Measurements from ENCODE around the gene TRABD2A.
A peak's percentile ranks its signal among the peaks of the same experiment; 100 is the strongest.

The TRABD2A gene

DNA sequence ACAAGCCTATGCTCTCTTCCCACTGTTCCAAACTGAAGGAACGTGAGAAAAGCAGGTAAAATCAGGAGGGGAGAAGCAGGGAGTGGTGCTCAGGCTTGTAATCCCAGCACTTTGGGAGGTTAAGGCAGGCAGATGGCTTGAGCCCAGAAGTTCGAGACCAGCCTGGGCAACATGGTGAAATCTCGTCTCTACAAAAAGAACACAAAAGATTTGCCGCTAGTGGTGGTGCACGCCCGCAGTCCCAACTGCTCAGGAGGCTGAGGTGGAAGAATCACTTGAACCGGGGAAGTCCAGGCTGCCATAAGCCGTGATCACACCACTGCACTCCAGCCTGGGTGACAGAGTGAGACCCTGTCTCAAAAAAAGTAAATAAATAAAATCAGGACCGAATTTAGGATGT is 23.3 kb upstream of the TRABD2A start:
- no peak for DNase-seq (ENCODE audit: low read depth)

DNA sequence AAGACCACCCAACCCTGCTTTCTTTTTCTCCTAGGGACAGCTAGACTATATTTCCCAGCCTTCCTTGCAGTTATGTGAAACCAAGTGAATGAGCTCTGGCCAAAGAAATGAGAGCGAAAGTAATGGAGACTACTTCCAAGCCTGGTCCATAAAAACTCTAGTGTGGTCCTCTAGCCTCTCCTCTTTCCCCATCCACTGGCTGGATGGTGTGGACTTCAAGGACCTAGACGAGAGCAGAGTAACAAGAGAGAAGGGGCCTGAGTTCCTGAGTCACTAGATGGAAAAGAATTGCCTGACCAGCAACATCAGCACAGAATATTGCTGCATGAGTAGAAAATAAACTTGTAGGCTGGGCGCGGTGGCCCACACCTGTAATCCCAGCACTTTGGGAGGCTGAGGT is 21.6 kb upstream of the TRABD2A start:
- DNase-seq (ENCODE audit: low read depth) = no peak

DNA sequence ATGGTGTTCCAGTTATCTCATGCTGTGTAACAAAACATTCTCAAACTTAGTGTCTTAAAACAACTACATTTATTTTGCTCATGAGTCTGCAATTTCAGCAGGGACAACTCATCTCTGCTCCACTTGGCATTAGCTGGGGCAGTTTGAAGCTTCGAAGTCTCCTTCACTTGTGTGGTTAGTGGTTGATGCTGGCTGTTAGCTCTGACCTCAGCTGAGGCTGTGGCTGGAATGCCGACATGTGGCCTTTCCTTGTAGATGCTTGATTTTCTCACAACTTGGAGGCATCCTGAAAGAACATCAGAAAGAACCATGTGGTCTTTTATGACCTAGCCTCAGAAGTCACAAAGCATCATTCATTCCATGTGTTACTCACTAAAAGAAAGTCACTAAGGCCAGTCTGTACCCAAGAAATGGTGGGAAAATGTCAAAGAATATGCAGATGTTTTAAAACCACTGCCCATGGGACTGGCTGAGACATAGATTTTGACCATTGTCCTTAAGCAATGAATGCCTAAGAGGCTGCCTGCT is 20.8 kb upstream of the TRABD2A start:
- no peak for DNase-seq (ENCODE audit: low read depth)

DNA sequence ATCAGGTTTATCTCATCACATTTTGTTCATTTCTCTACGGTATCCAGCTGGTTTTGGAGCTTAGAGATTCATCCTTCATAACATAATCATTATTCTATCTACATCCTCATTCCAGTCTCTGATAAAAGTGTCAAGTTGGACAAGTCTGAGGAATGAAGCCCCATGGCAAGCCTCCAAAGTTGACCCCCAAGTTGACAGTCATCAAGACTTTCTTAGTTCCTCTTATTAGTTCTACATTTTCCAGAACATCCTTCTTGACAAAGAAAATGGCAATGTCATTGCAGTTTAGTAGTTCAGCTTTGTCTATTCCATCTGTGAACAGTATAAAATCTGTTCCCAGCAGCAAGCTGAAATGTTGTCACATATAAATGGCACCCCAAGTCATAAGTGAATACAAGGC is 20.1 kb upstream of the TRABD2A start:
- no peak for DNase-seq (ENCODE audit: low read depth)

DNA sequence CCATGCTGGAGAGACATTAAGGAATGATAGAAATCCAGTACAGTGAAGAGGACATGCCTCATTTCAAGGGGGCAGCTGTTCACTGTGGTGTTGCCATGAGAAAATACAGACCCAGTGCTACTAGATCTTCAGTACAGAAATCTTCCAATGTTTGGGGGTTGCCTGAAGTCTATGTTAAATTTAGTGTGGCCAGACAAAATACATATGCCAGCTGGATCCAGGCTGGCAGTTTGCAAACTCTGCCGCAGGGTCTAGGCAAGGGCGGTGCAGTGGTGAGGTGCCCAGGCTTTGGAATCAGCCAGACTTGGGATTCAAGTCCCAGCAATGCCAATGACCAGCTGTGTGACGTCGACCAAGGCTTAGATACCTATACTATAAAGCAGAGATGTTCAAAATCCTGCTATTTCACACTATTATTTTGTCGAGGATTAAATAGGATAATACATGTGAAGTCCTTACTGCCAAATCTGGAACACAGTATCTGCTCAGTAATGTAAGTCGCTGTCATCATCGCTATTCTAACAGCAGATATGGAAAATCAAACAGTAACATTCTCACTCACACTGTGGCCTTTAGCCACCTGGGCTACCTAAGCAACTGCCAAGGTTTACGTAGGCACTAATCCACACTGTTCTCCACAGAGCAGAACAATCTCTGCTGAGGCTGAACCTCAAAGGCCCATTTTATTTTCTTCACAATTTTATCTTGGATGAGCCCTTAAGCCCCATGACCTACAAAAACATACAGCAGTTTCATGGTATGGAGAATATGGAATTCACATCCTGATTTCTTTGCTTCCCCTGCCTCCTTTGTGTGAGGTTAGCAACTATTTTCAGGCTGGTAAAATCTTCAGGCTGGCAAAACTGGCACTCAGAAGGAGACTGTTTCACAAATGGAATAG is 18.7 kb upstream of the TRABD2A start:
- no peak for DNase-seq (ENCODE audit: low read depth)

DNA sequence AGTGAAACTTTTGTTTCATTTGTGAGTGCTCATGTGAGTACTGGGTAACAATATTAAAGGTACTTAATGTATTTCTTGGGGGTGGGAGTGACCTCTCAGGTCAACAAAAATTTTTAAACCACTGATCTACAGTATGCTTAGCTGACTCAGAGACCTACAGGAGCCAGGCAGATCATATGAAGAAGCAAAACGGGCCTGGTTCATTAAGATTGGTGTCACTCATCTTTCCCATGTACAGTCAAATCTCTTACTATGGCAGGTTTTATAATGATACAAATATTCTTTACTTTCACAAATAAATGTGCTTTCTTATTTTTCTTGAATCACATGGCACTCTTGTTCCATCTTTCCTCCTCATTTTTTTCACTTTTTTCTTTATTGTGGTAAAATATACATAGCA is 16.9 kb upstream of the TRABD2A start:
- DNase-seq (ENCODE audit: low read depth) = no peak

DNA sequence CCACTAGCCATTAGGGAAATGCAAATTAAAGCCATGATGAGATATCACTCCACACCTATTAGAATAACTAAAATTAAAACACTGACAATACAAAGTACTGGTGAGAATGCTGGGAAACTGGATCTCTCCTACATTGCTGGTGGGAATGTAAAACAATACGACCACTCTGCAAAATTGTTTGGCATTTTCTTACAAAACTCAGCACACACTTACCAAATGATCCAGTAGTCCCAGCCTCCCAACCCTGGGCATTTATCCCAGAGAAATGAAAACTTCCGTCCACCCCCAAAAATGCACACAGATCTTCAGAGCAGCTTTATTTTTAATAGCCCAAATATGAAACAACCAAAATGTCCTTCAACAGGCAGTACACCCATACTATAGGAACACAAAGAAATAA is 15.7 kb upstream of the TRABD2A start:
- DNase-seq (ENCODE audit: low read depth) = no peak

DNA sequence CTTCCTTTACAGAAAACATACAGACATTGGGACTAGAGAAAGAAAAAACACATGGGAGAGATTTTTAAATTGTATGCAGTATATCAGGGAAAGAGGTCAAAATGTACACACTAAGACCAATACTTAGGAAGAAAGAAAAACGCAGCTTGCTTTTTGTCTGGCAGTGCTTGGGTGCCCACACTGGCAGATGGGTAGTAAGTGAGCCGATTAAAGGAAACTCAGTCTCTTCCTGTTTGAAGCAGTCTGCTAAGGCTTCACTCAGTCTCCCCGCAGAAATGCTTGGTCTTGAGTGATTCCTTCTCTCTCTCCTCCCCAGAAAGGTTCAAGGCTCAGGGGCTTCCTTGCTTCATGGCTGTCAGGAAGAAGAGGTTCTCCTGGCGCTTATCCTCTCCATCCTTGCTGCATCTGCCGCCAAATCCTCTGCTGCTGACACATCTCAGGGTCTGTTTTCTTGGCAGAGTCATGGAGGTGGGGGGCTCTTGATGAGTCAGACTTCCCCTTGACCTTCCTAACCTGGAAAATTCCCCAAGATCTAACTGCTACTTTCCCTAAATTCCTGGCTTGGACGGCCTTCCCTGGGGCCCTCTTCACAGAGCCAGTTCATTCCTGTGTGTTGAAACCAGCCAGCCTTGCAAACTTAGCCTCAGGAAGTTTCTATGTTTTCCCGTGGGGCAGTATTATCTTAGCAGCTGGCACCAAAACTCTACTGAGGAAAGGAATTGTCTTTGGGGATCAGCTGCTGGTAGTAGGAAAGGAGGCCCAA is 14.1 kb upstream of the TRABD2A start:
- no peak for DNase-seq (ENCODE audit: low read depth)

DNA sequence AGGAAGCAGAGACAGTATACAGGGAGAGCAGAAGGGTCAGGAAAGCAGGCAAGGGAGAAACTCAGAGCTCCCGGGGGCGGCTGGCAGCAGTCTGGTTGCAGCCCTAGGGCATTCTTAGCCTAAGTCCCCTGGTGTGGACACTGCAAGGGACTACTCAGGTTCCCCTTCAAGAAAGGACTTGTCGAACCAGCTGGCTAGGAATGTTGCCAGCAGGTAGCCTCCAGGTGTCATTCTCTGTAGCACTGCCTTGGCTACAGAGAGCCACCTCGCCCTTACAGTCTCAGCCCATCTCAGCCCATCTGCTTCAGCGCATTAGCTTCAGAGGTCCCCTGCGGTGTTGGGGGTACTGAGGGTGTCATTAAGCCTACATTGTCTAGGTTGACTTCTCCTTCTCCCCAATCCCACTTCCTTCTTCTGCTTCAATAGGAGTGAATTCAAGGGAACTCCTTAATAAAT is 13.3 kb upstream of the TRABD2A start:
- no peak for DNase-seq (ENCODE audit: low read depth)

DNA sequence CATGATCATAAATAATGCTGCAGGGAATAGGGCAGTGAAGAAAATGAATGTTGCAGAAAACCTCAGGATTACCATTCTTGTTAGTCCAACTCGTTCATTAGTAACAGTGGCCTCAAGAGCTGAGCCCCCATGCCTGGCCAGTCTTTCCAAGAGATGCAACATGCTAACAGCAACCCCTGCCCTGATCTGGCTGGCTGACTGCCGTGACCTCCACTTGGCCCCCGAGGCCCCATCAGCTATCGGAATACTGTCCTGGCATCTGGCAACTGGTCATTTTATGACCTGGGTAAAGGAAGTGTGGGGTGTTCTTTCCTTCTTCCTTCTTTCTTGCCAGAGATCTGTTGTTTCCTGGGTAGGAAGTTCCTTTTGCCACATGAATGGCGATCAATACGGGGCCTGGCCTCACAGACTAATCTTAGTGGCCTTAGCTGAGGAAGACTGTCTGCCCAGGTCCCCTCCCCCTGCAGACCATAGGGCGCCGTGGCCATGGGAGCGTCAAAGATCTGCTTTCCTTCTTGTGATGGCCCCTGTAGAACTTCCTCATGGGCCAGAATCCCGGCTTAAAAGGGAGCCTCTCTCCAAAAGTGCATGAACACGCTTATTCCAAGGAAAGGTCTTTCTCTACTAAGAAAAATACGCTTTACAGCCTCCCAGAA is 10.6 kb upstream of the TRABD2A start:
- no peak for DNase-seq (ENCODE audit: low read depth)

DNA sequence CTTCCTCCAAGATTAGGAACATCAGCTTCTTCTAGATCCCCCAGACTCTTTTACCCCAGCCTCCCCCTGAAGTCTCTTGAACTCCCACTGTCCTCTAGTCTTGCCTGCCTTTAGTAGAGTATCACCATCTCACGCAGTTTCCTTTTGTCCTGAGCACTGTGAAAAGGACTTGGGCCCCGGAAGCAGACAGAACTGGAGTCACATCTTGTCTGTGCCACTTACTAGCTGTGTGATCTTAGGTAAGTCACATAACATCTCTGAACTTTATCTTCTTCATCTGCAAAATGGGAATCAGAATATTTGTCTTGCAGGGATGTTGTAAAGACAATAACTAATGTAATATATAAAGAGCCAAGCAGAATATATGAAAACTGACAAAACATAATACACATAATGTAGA is 8.4 kb upstream of the TRABD2A start:
- DNase-seq (ENCODE audit: low read depth) = no peak

DNA sequence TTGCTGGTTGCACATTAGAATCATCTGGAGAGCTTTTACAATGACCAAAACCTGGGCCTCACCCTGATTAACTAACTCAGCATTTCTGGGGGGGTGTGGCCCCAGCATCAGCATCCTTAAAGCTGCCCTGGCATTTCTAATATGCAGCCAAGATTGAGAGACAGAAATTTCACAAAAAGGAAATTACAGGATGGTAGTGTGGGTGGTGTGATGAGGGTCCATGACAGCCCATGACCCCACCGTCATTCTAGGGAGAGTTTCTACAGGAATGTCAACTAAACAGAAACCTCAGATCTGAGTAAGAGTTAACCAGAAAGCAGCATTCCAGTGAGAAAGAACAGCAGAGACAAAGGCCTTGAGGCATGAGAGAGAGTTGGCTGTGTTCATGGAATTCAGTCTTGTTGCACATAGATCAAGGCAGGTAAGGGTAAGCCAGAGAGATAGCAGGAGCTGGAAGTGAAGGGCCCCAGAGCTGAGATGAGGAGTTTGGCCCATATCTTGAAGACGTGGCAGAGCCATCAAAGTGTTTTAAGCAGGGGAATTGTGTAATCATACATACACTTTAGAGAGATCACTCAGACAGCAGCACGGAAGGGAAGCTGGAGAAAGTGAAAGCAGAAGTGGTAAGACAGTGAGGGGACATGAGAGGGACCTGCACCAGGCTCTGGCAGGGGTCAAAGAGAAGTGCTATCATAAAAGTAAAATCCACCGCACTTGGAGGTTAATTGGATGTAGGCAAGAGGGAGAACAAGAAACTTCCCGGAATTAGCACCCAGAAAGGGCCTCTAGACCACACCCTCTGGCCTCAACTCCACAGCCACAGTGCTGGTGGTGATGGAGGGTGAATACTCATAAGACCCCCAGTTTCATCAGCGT is 7.8 kb upstream of the TRABD2A start:
- no peak for DNase-seq (ENCODE audit: low read depth)

DNA sequence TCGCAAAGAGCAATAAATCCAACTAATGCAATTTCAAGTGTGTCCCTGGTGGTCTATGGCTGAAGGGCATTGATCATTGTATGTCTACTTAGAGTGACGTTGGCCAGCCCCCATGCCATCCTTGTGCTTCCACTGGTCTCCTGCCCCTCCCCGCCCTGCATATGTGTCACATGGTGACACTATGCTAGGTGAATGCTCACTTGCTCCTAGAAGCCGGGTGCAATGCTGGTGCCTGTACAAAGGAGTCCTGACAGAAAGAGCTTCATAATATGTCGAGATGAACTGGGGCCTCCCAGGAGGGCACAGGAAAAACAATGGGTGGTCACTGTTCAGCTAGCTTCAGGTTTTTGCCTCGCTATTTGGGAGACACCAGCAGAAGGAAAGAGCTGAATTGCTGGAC is 5.9 kb upstream of the TRABD2A start:
- DNase-seq (ENCODE audit: low read depth) = no peak

DNA sequence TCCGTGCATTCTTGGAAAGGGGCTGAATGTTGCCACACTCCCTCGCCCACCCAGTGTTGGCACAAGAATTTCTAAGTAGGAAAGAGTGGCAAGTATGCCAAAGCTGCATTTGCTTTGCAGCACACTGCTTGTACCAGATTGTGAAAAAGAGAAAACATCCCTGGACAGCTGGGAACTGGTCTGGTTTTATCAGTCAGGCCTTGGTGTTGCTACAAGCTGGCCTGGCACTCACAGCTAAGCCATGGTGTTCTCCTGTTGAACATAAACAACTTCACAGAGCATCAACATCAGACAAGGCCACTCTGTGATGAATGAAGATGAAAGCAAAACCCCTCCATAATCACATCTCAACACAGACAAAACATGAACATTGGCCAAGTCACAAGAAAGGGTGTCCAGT is 4.2 kb upstream of the TRABD2A start:
- DNase-seq (ENCODE audit: low read depth) = no peak

DNA sequence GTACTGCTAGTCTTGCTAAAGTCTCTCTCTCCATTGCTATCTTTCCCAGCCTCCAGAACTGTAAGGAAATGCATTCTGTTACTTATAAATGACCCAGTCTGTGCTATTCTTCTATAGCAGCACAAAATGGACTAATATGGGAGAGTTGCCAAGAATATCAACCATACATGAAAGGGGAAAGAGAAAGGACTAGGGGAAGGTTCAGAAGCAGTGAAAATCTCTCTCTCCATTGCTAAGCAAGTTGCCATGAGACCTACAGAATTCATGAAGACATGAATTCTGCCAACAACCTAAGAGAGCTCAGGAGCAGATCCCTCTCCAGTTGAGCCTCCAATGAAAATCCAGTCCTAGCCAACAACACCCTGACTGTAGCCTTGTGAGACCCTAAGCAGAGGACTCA is 3.6 kb upstream of the TRABD2A start:
- no peak for DNase-seq (ENCODE audit: low read depth)

DNA sequence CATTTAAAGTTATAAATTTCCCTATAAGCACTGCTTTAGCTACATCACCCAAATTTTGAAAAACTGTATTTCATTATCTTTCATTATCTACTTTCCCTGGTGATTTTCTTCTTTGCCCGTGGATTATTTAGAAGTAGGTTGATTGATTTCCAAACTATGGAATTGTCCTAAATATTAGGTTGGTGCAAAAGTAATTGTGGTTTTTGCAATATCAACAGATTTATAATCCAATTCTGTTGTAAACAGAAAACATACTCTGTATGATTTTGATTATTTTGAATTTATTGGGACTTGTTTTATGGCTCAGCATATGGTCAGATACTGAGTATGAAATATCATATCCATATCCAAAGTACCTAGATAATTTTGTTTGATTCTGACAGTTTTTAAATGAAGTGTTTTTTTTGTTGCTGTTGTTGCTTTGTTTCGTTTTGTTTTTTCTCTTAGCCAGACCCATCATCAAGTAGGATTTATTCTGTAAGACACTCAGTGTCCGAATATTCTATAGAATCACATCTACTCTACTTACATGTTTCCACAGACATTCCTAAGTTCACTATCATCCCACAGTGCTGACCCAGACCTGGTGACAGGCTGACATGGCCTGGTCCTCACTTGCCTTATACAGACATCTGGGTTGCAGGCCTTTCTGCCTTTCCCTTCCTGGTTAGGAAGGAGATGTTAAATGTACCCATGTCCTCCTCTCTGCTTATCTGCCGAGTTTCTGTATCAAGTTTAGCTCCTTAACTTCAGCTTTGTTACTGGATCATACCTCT is 2.1 kb upstream of the TRABD2A start:
- no peak for DNase-seq (ENCODE audit: low read depth)

DNA sequence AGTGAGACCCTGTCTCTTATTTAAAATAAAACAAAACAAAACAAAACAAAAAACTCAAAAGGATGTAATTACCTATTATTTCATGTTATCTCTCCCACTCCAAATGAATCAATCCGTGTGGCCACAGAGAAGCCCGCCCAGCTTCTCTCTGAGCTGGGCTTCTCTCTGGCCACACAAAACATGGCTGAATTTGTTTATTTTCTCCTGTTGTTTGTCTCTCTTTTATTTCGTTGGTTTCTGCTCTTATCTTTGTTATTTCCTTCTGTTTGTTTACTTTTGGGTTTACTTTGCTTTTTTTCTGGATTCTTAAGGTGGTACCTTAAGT is 1.5 kb upstream of the TRABD2A start:
- DNase-seq (ENCODE audit: low read depth) = no peak

DNA sequence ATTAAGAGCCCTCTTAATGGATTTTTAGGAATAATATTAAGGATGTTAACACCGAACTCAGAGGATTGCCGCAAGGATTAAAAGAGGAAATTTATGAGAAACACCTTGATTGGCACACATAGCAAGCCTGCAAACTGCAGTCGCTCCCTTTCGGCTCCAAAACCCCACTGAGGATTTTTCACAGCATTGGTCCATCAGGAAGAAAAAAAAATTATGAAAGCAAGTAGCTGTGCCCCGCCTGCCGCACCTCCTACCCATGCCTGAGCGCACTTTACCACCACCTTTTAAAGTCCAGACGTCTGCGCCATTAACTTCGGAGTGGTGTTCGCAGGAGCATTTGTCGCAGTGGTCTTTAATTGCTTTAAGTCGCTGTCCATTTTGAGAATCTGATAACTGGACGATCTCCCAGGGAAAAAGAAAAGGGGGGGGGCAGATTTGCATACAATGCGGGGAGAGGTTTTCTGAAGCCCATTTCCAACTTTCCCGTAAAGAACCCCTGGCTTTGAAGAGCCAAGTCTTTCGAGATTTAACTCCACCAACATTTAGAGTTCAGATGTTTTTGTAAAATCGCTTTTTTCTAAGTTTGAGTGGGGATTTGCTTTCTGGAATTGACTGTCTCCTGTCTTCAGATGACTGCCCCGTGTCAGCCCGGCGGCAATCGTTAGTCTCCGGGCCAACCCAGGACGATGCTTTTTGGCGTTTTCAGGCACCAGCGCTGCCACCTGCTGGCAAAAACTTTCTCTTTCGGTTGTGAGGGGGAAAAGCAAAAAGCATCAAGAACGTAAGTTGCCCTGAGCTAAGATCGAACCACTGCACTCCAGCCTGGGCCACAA is 913 bp upstream of the TRABD2A start:
- DNase-seq (ENCODE audit: low read depth) = peak; percentile 64

DNA sequence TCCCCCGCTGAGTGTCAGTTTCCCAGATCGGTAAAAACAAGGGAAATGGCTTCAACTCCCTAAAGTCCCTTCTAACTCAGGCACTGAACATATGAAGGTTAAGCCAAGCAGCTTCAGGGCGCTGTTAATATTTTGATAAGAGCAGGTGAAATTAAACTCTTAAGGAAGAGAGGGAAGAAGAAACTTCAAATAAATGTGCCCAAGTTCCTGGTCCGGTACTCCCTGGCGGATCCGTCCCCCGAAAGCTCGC is 564 bp downstream of the TRABD2A start:
- no peak for DNase-seq (ENCODE audit: low read depth)
